ENCODE data around the gene USP24.

USP24 gene

GRCh38 chr1:55215194-55216021 lies at the start of gene USP24:
Gene USP24, minus strand, starts transcription at chr1:55215364. Its CDS starts 251 bp downstream, at chr1:55215113.
- TF ChIP-seq ZBTB7A (IDR thresholded peaks at IDR 0.05; ENCODE audit: low read depth) (0 out of 2 replicates have a peak, but pooled peaks have one; percentile 71), TCF12 (IDR thresholded peaks at IDR 0.05; ENCODE audit: low read depth) (peak; percentile 24; the same call in 1 of the 2 replicates), MAX (IDR thresholded peaks at IDR 0.05) (peak; percentile 61), EP300 (IDR thresholded peaks at IDR 0.05; ENCODE audit: borderline replicate concordance) (peak; percentile 41), CREB1 (IDR thresholded peaks at IDR 0.05; ENCODE audit: low read depth) (no peak), EGR1 (IDR thresholded peaks at IDR 0.05) (peak; percentile 22; the same call in 1 of the 2 replicates), NFIC (IDR thresholded peaks at IDR 0.05) (no peak; the same call in 1 of the 2 replicates), FOXM1 (IDR thresholded peaks at IDR 0.05; ENCODE audit: borderline replicate concordance, low read depth) (peak; percentile 81), YY1 (IDR thresholded peaks at IDR 0.05; ENCODE audit: low read depth) (peak; percentile 95), TAF1 (IDR thresholded peaks at IDR 0.05; ENCODE audit: low read depth) (peak; percentile 72; the same call in 1 of the 2 replicates)
- TF ChIP-seq, protein P1, sequence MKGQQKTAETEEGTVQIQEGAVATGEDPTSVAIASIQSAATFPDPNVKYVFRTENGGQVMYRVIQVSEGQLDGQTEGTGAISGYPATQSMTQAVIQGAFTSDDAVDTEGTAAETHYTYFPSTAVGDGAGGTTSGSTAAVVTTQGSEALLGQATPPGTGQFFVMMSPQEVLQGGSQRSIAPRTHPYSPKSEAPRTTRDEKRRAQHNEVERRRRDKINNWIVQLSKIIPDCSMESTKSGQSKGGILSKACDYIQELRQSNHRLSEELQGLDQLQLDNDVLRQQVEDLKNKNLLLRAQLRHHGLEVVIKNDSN (IDR thresholded peaks at IDR 0.05), result no peak
- TF ChIP-seq, protein P2, sequence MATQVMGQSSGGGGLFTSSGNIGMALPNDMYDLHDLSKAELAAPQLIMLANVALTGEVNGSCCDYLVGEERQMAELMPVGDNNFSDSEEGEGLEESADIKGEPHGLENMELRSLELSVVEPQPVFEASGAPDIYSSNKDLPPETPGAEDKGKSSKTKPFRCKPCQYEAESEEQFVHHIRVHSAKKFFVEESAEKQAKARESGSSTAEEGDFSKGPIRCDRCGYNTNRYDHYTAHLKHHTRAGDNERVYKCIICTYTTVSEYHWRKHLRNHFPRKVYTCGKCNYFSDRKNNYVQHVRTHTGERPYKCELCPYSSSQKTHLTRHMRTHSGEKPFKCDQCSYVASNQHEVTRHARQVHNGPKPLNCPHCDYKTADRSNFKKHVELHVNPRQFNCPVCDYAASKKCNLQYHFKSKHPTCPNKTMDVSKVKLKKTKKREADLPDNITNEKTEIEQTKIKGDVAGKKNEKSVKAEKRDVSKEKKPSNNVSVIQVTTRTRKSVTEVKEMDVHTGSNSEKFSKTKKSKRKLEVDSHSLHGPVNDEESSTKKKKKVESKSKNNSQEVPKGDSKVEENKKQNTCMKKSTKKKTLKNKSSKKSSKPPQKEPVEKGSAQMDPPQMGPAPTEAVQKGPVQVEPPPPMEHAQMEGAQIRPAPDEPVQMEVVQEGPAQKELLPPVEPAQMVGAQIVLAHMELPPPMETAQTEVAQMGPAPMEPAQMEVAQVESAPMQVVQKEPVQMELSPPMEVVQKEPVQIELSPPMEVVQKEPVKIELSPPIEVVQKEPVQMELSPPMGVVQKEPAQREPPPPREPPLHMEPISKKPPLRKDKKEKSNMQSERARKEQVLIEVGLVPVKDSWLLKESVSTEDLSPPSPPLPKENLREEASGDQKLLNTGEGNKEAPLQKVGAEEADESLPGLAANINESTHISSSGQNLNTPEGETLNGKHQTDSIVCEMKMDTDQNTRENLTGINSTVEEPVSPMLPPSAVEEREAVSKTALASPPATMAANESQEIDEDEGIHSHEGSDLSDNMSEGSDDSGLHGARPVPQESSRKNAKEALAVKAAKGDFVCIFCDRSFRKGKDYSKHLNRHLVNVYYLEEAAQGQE (IDR thresholded peaks at IDR 0.05; ENCODE audit: low read depth), result no peak

DNA sequence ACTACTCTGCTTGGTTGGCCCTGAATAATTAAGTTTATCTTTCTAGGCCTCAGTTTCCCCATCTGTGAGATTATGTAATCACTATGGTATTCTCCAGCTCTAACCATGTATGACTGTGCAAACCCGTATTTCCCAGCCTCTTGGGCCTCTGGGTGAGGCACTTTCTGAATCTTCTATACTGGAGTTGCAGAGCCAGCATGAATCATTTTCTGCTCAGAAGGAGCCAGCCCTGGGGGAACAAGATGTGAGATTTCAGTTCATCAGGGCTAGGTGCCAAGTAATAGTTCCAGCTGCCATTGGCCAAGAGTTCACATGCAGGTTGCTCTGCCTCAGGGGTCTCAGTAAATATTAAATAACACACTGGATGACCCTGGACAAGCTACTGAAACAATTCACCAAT lies 47.7 kb upstream of the USP24 start:
- TF ChIP-seq RAD21 (IDR thresholded peaks at IDR 0.05; ENCODE audit: low read depth), result no peak
- TF ChIP-seq TCF12 (IDR thresholded peaks at IDR 0.05; ENCODE audit: low read depth), result no peak
- TF ChIP-seq, protein P2 (IDR thresholded peaks at IDR 0.05; ENCODE audit: low read depth), result no peak
- TF ChIP-seq ZBTB7A (IDR thresholded peaks at IDR 0.05; ENCODE audit: low read depth), result no peak
- no peak for TF ChIP-seq NFIC (IDR thresholded peaks at IDR 0.05)

DNA sequence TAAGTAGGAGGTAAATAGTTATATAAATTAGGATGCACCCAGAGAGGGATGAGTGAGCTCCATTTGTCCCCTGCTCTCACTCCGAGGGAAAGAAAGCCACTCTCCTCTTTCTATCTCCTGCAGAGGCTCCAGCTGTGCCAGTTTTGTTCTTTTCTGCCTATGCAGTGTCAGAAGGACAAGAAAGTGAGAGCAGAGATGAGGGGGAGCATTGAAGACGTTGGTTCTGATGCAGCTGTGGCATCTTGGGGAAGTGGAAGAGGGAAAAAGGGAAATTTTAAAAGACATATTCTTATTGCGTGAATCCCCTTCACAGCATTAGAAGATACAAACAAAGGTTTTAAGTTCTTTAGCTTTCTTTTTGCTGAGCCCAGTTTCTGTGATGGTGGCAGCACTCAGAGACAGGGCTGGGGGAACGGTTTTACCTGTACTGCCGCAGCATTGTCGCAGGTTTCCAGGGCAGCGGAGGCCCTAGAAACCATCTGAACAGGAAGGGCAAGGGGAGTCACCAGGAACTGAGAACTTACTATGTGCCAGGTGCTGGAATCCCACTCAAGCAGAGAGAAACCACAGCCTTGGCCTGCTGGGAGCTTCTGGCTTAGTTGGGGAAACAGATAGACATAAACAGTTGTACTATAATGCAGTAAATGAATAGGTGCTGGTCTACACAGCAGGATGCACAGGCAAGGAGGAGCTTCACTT lies 44.9 kb upstream of the USP24 start:
- TF ChIP-seq, protein P2 (IDR thresholded peaks at IDR 0.05; ENCODE audit: low read depth), result no peak
- TF ChIP-seq CREB1 (IDR thresholded peaks at IDR 0.05; ENCODE audit: low read depth) (no peak), TAF1 (IDR thresholded peaks at IDR 0.05; ENCODE audit: low read depth) (no peak), RAD21 (IDR thresholded peaks at IDR 0.05; ENCODE audit: low read depth) (no peak), CEBPB (IDR thresholded peaks at IDR 0.05) (no peak), FOXM1 (IDR thresholded peaks at IDR 0.05; ENCODE audit: borderline replicate concordance, low read depth) (no peak), YY1 (IDR thresholded peaks at IDR 0.05; ENCODE audit: low read depth) (no peak), TCF12 (IDR thresholded peaks at IDR 0.05; ENCODE audit: low read depth) (no peak)
- TF ChIP-seq, protein P1 (IDR thresholded peaks at IDR 0.05), result no peak

GRCh38 chr1:55257958-55258357 lies 42.8 kb upstream of the USP24 start:
- TF ChIP-seq, protein P2 (IDR thresholded peaks at IDR 0.05; ENCODE audit: low read depth), result no peak
- no peak for TF ChIP-seq RAD21 (IDR thresholded peaks at IDR 0.05; ENCODE audit: low read depth)
- no peak for TF ChIP-seq EP300 (IDR thresholded peaks at IDR 0.05; ENCODE audit: borderline replicate concordance)
- TF ChIP-seq TAF1 (IDR thresholded peaks at IDR 0.05; ENCODE audit: low read depth), result no peak
- TF ChIP-seq NFIC (IDR thresholded peaks at IDR 0.05), result no peak
- TF ChIP-seq TCF12 (IDR thresholded peaks at IDR 0.05; ENCODE audit: low read depth), result no peak
- no peak for TF ChIP-seq EGR1 (IDR thresholded peaks at IDR 0.05)
- TF ChIP-seq TEAD4 (IDR thresholded peaks at IDR 0.05), result no peak
- no peak for TF ChIP-seq CREB1 (IDR thresholded peaks at IDR 0.05; ENCODE audit: low read depth)
- TF ChIP-seq ZBTB7A (IDR thresholded peaks at IDR 0.05; ENCODE audit: low read depth), result no peak
- no peak for TF ChIP-seq YY1 (IDR thresholded peaks at IDR 0.05; ENCODE audit: low read depth)
- TF ChIP-seq, protein P1 (IDR thresholded peaks at IDR 0.05), result no peak
- no peak for TF ChIP-seq CEBPB (IDR thresholded peaks at IDR 0.05)
- no peak for TF ChIP-seq MAX (IDR thresholded peaks at IDR 0.05)
- TF ChIP-seq FOXM1 (IDR thresholded peaks at IDR 0.05; ENCODE audit: borderline replicate concordance, low read depth), result no peak

All from Ishikawa (cell line).